Naive thymus-derived CD4-positive, alpha-beta T cell (primary cell): ENCODE results near the gene BCL11B. TPM values are rescaled to one million over a fixed set of nuclear protein-coding genes. Genes with fewer than 3 reads are reported as not detected.
"Not testable (repeated sequence)": the region's sequence is repeated elsewhere in the genome, so short reads cannot be mapped to it uniquely, and the experiment has no call there.

Experiments
- ATAC-seq: fragments of 150-1000 bp; cut with Tn5 transposase; 2 replicates; pipeline ENCODE4 v1.10.0; 2021; ENCODE audit warnings: mild to moderate bottlenecking, moderate library complexity
- CTCF ChIA-PET: fragments of 350-600 bp; sonication (Branson Sonifier 250); formaldehyde crosslinking; loops from one replicate; lab custom pipeline; 2021; ENCODE audit warnings: antibody characterized with exemption; lab: Charles Lee
- POLR2A ChIA-PET: fragments of 350-600 bp; sonication (Branson Sonifier 250); formaldehyde crosslinking; loops from one replicate; lab custom pipeline; 2021; ENCODE audit warnings: antibody characterized with exemption, inconsistent platforms; lab: Charles Lee
- DNase-seq, 9 donors: peaks; one replicate each; pipeline versions ENCODE4 v3.0.0 to v3.0.0-alpha.2; 2020 to 2022; ENCODE audit warnings: mixed read lengths in 1 of 9
- H3K27ac ChIP-seq: one replicate; pipeline ENCODE4 v1.7.0; 2013; ENCODE audit warnings: mild to moderate bottlenecking, low read depth, low read length, moderate library complexity
- H3K27me3 ChIP-seq, 2 donors: one replicate each; pipeline ENCODE4 v1.7.0; 2013; ENCODE audit warnings: low read length in 2 of 2, mild to moderate bottlenecking in 2 of 2, moderate library complexity in 2 of 2; ENCODE audit not compliant: control insufficient read depth in 2 of 2, insufficient read depth in 2 of 2
- H3K36me3 ChIP-seq, 3 experiments: 1 replicate in 2 of 3; 2 replicates in 1 of 3; pipeline ENCODE4 v1.7.0; 2013; ENCODE audit warnings: low read length in 3 of 3, mild to moderate bottlenecking in 3 of 3, moderate library complexity in 1 of 3; ENCODE audit not compliant: insufficient read depth in 3 of 3, control insufficient read depth in 2 of 3
- H3K4me1 ChIP-seq, 2 donors: one replicate each; pipeline ENCODE4 v1.7.0; 2013; ENCODE audit warnings: low read length in 2 of 2, mild to moderate bottlenecking in 2 of 2, moderate library complexity in 1 of 2; ENCODE audit not compliant: control insufficient read depth in 2 of 2, insufficient read depth in 2 of 2
- H3K4me3 ChIP-seq: 2 replicates; pipeline ENCODE4 v1.7.0; 2013; ENCODE audit warnings: mild to moderate bottlenecking, low read length
- H3K9me3 ChIP-seq, 3 experiments: 1 replicate in 2 of 3; 2 replicates in 1 of 3; pipeline ENCODE4 v1.7.0; 2013; ENCODE audit warnings: low read length in 3 of 3; ENCODE audit not compliant: control insufficient read depth in 2 of 3
- H3K27ac Mint-ChIP-seq, 9 donors: one replicate each; pipeline ENCODE4 v1.8.0; 2020 to 2022; ENCODE audit warnings: mixed read lengths in 9 of 9, mild to moderate bottlenecking in 8 of 9, moderate library complexity in 5 of 9, inconsistent platforms in 2 of 9
- H3K27me3 Mint-ChIP-seq, 5 donors: one replicate each; pipeline ENCODE4 v1.8.0; 2021 to 2022; ENCODE audit warnings: mixed read lengths in 5 of 5, mild to moderate bottlenecking in 1 of 5
- H3K36me3 Mint-ChIP-seq, 5 donors: one replicate each; pipeline ENCODE4 v1.8.0; 2020 to 2022; ENCODE audit warnings: mixed read lengths in 5 of 5, mild to moderate bottlenecking in 3 of 5, inconsistent platforms in 1 of 5
- H3K4me1 Mint-ChIP-seq, 7 donors: one replicate each; pipeline ENCODE4 v1.8.0; 2020 to 2022; ENCODE audit warnings: mixed read lengths in 7 of 7, mild to moderate bottlenecking in 3 of 7, inconsistent platforms in 1 of 7
- H3K4me3 Mint-ChIP-seq, 10 donors: one replicate each; pipeline ENCODE4 v1.8.0; 2020 to 2022; ENCODE audit warnings: mild to moderate bottlenecking in 10 of 10, mixed read lengths in 10 of 10, moderate library complexity in 6 of 10, inconsistent platforms in 2 of 10
- H3K9me3 Mint-ChIP-seq, 11 donors: one replicate each; pipeline ENCODE4 v1.8.0; 2020 to 2022; ENCODE audit warnings: mixed read lengths in 11 of 11, mild to moderate bottlenecking in 4 of 11, inconsistent platforms in 1 of 11, moderate library complexity in 1 of 11
- intact Hi-C, 2 donors: fragments of 100-400 bp; cut with micrococcal nuclease; formaldehyde crosslinking; loops; one replicate each; pipeline ENCODE4 v1.15.1; 2023
- polyA plus RNA-seq, 2 donors: library from polyadenylated mRNA; unstranded; fragments of 300-500 nt; fragmentation: Illumina TruSeq; gene quantifications; one replicate each; pipeline ENCODE4 v1.2.3, GENCODE V29; 2021
- total RNA-seq, 6 experiments: library from RNA in 5 of 6; stranded (reverse) in 5 of 6; gene quantifications; 1 replicate in 5 of 6; 2 replicates in 1 of 6; pipeline ENCODE4 v1.2.3 and lab custom pipeline; 2021 to 2026

BCL11B gene
- total and polyA plus RNA-seq, 7 experiments from 2014 or later: 10.9 to 269 (median 145) TPM

DNA sequence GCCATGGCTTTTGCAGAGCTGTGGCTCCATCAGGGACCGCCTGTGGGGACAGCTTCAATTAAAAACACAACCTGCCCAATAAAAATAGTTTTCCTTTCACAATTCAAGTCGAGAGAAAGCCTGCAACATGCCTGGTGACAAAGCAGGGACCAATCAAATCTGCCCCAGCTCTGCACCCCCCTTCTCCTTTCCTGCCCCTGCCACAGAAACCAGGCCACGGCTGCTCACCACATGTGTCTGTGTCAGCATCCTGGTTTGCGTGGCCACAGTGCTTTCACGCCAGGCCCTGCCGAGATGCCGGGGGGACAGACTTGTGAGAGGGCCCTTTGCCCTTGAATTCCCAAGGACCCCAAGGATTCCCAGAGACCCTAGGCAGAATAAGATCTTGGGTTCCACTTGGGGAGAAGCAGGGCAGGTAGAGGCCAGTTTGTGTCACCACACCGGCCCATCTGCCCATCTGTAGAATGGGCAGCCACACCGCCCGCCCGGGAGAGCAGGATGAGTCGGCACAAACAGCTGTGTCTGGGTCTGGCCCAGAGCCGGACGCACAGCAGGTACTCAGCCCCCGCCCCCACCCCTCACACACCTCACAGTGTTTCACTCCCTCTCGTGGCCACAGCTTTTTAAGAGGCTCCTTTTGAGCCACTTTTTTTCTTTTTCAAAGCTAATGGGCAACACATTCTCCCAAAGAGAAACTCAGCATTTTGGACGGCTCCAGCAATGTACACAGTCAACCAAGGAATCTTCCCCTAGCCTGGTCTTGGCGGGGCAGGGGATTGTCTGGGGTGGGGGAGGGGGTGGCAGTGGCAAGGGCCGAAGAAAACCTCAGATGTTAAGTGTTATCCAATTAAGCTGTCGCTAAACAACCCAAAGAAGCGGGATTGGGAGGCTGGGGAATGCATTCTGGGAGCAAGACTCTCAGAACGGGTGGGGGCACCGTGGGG lies 41.5 kb downstream of the BCL11B start:
- peak; percentile 82 for ATAC-seq
- Mint-ChIP-seq H3K4me3 (peak overlapping the region; percentile 79 to 94 (median 86)), H3K27ac (peak overlapping the region; percentile 94 to 100 (median 99)), H3K27me3 (no peaks in the 10 kb centered on the region), H3K9me3 (peaks cover 0 to 34% (median 0%) of the 10 kb centered on the region in 11 donors), H3K4me1 (peaks cover 65 to 96% (median 92%) of the 10 kb centered on the region in 7 donors), H3K36me3 (peaks cover 10 to 52% (median 35%) of the 10 kb centered on the region in 5 donors)
- Histone ChIP-seq H3K27ac (peak overlapping the region; percentile 98), H3K4me3 (peak overlapping the region; percentile 27), H3K4me1 (peaks cover 94 to 96% of the 10 kb centered on the region in 2 donors), H3K9me3 (no peaks in the 10 kb centered on the region), H3K27me3 (no peaks in the 10 kb centered on the region), H3K36me3 (peaks cover under 1 to 46% (median 19%) of the 10 kb centered on the region in 3 experiments)
- peak; percentile 54 to 91 (median 84) for DNase-seq
- intact Hi-C loops: loop anchor here (1.0 to 10.0 kb wide), 6 partner anchors 11 to 834 kb away; partner anchors contain the start of gene EVL (in 1 of the 2)
- ChIA-PET POLR2A (interaction anchor here (1.0 to 69.0 kb wide), 6 partner anchors 2 to 1057 kb away, joined by 3 to 2458 read pairs (median 688); partner anchors contain the start of gene BCL11B), CTCF (interaction anchor here (0.6 to 4.1 kb wide), 17 partner anchors 11 to 1095 kb away, joined by 3 to 14 read pairs (median 6); no protein-coding TSS in a partner anchor)

GRCh38 chr14:99229654-99230207 lies 42.3 kb downstream of the BCL11B start:
- H3K4me3 ChIP-seq: peak overlapping the region; percentile 27
- intact Hi-C loops: loop anchor here (1.0 to 10.0 kb wide), 7 partner anchors 12 to 1091 kb away; partner anchors contain the start of gene EVL (in 1 of the 2)
- Mint-ChIP-seq H3K36me3 (peaks cover 10 to 52% (median 39%) of the 10 kb centered on the region in 5 donors), H3K9me3 (peaks cover 0 to 28% (median 0%) of the 10 kb centered on the region in 11 donors), H3K27ac (peak overlapping the region; percentile 94 to 100 (median 99)), H3K4me3 (peak overlapping the region; percentile 79 to 94 (median 86)), H3K27me3 (no peaks in the 10 kb centered on the region), H3K4me1 (peaks cover 64 to 96% (median 92%) of the 10 kb centered on the region in 7 donors)
- ChIA-PET CTCF (interaction anchor here (0.7 to 4.1 kb wide), 14 partner anchors 8 to 1094 kb away, joined by 3 to 14 read pairs (median 5); no protein-coding TSS in a partner anchor), POLR2A (interaction anchor here (0.6 to 69.0 kb wide), 7 partner anchors 2 to 1425 kb away, joined by 3 to 2458 read pairs (median 7); partner anchors contain the start of gene BCL11B)
- ATAC-seq: peak; percentile 46
- H3K36me3 ChIP-seq: peaks cover 8 to 53% (median 24%) of the 10 kb centered on the region in 3 experiments
- no peaks in the 10 kb centered on the region for H3K9me3 ChIP-seq
- peak overlapping the region; percentile 98 for H3K27ac ChIP-seq
- H3K4me1 ChIP-seq: peaks cover 94 to 97% of the 10 kb centered on the region in 2 donors
- no peaks in the 10 kb centered on the region for H3K27me3 ChIP-seq
- DNase-seq: peak in 4 of 9 donors; percentile 54 to 65 (median 60)

DNA sequence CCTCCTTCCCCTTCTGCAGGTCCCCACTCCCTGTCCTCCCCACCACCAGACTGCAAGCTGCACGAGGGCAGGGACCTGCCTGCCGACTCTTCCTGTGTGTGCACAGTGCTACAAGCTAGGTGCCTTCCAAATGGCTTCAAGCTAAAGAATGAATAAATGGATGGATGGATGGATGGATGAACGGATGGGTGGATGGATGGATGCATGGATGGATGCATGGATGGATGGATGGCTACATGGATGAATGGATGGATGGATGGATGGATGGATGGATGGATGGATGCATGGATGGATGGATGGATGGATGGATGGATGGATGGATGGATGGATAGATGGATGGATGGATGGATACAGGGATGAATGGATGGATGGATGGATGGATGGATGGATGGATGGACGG lies 43.2 kb downstream of the BCL11B start:
- peak overlapping the region; percentile 98 for H3K27ac ChIP-seq
- intact Hi-C loops: loop anchor here in 1 of 2 donors (1.0 kb wide), 1 partner anchor 1090 kb away; no protein-coding TSS in a partner anchor
- H3K4me3 ChIP-seq: peak overlapping the region; percentile 7
- not testable (repeated sequence) for H3K9me3 ChIP-seq, DNase-seq, H3K27me3 Mint-ChIP-seq, ATAC-seq, H3K27me3 ChIP-seq
- Mint-ChIP-seq H3K27ac (peak overlapping the region; percentile 94 to 100 (median 99)), H3K9me3 (peaks cover 0 to 28% (median 0%) of the 10 kb centered on the region in 11 donors), H3K4me1 (peaks cover 68 to 96% (median 92%) of the 10 kb centered on the region in 7 donors), H3K36me3 (peaks cover 10 to 48% (median 45%) of the 10 kb centered on the region in 5 donors), H3K4me3 (peak overlapping the region; percentile 79 to 94 (median 86))
- ChIA-PET CTCF (interaction anchor here (0.6 to 2.7 kb wide), 7 partner anchors 9 to 939 kb away, joined by 3 to 14 read pairs (median 4); no protein-coding TSS in a partner anchor), POLR2A (interaction anchor here (0.6 to 69.0 kb wide), 5 partner anchors 3 to 1027 kb away, joined by 3 to 2458 read pairs (median 1374); partner anchors contain the start of gene BCL11B)
- peaks cover 11 to 63% (median 24%) of the 10 kb centered on the region in 3 experiments for H3K36me3 ChIP-seq
- H3K4me1 ChIP-seq: peaks cover 94 to 97% of the 10 kb centered on the region in 2 donors

DNA sequence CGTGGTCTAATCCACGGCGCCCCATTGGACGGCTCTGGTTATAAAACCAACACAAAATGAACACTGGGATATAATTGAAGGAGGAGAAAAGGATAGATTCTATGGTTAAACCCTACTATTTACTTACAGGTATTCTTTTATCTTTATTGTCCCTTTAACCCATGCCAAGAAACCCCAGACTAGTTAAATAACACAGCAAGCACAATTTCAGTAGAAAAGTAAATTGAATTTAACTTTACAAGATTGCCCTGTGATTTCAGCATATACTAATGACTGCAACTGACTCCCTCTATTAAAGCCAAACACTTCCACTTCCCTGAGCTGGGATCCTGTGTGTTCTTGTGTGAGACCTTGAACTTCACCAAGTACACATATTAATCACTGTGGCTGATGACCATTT lies 45.3 kb downstream of the BCL11B start:
- Mint-ChIP-seq H3K27me3 (no peaks in the 10 kb centered on the region), H3K27ac (peak overlapping the region; percentile 88 to 100 (median 99)), H3K36me3 (peaks cover 14 to 64% (median 46%) of the 10 kb centered on the region in 5 donors), H3K4me3 (peak overlapping the region; percentile 70 to 94 (median 81)), H3K4me1 (peaks cover 71 to 97% (median 93%) of the 10 kb centered on the region in 7 donors), H3K9me3 (peaks cover 0 to 25% (median 0%) of the 10 kb centered on the region in 11 donors)
- no peaks in the 10 kb centered on the region for H3K27me3 ChIP-seq
- peaks cover 91 to 97% of the 10 kb centered on the region in 2 donors for H3K4me1 ChIP-seq
- ChIA-PET POLR2A (interaction anchor here (41.6 to 69.0 kb wide), 3 partner anchors 5 to 42 kb away, joined by 1374 to 2458 read pairs (median 2458); partner anchors contain the start of gene BCL11B), CTCF (interaction anchor here (0.5 to 3.2 kb wide), 8 partner anchors 12 to 1248 kb away, joined by 3 to 13 read pairs (median 4); partner anchors contain the start of gene BCL11B)
- DNase-seq (peak in 1 of 9 donors; percentile 21), ATAC-seq (no peak)
- H3K9me3 ChIP-seq: no peaks in the 10 kb centered on the region
- intact Hi-C loops: loop anchor here in 1 of 2 donors (2.0 kb wide), 2 partner anchors 14 kb away; no protein-coding TSS in a partner anchor
- peaks cover 23 to 72% (median 24%) of the 10 kb centered on the region in 3 experiments for H3K36me3 ChIP-seq
- H3K27ac ChIP-seq: peak overlapping the region; percentile 98
- H3K4me3 ChIP-seq: peak overlapping the region; percentile 34

- CTCF ChIA-PET: interaction anchor here (0.6 to 3.2 kb wide), 9 partner anchors 9 to 1085 kb away, joined by 3 to 13 read pairs (median 3); partner anchors contain the start of gene BCL11B
- POLR2A ChIA-PET: interaction anchor here (0.8 to 69.0 kb wide), 4 partner anchors 6 to 1087 kb away, joined by 3 to 2458 read pairs (median 1916); partner anchors contain the start of gene BCL11B
- Histone ChIP-seq H3K9me3 (no peaks in the 10 kb centered on the region), H3K4me1 (peaks cover 90 to 98% of the 10 kb centered on the region in 2 donors), H3K27ac (peak overlapping the region; percentile 98), H3K27me3 (no peaks in the 10 kb centered on the region), H3K36me3 (peaks cover 24 to 77% (median 30%) of the 10 kb centered on the region in 3 experiments), H3K4me3 (peak overlapping the region; percentile 34)
- ATAC-seq: no peak
- Mint-ChIP-seq H3K9me3 (peaks cover 0 to 22% (median 0%) of the 10 kb centered on the region in 11 donors), H3K4me3 (peak overlapping the region; percentile 70 to 94 (median 81)), H3K4me1 (peaks cover 69 to 99% (median 97%) of the 10 kb centered on the region in 7 donors), H3K27me3 (no peaks in the 10 kb centered on the region), H3K36me3 (peaks cover 14 to 69% (median 45%) of the 10 kb centered on the region in 5 donors), H3K27ac (peak overlapping the region; percentile 88 to 100 (median 99))
- intact Hi-C loops: loop anchor here (1.0 to 2.0 kb wide), 3 partner anchors 9 to 15 kb away; no protein-coding TSS in a partner anchor
- peak in 1 of 9 donors; percentile 38 for DNase-seq
These were observed 46.4 kb downstream of the BCL11B start for GRCh38 chr14:99225436-99226203.
